ENCODE data around the gene BCAS3. TPM values are rescaled to one million over a fixed set of nuclear protein-coding genes. Genes with fewer than 3 reads are reported as not detected.

The BCAS3 gene
- total RNA-seq, 2 experiments from 2014 or later = 5.1 to 6.9 TPM

DNA sequence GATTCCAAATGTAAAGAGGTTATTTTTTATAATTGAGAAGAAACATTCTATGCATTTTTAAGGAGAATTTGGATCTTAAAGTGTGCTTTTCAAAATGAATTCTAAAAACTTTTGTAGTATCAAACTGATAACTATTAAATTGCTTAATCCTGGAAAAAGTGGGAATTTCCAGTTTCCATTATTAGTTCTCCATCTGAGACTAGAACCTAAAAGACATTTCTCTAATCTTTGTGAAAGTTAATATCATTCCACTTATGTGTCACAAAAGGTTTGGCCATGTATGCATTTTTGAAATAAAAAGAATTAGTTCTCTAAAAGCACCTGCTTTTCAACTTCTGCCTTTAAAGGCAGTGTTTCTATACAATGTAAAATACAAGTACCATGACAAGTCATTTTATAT, 155.0 kb downstream of the BCAS3 start:
- intact Hi-C loops (cut with micrococcal nuclease) = no loop called here
- no peak for ATAC-seq

GRCh38 chr17:60840456-60840855, 162.8 kb downstream of the BCAS3 start:
- Mint-ChIP-seq H3K4me3 (no peak overlapping the region), H3K4me1 (ENCODE audit: low read depth) (no peaks in the 10 kb centered on the region), H3K9me3 (no peaks in the 10 kb centered on the region), H3K27ac (no peak overlapping the region), H3K27me3 (no peaks in the 10 kb centered on the region), H3K36me3 (ENCODE audit: low read depth) (no peaks in the 10 kb centered on the region)
- no peak for TF ChIP-seq CTCF (IDR thresholded peaks at IDR 0.05)
- ATAC-seq (no peak), DNase-seq (no peak)
- ChIA-PET CTCF (interaction anchor here (0.8 kb wide), 1 partner anchor 135 kb away, joined by 3 read pairs; no protein-coding TSS in a partner anchor), POLR2A (interaction anchor here (0.7 kb wide), 1 partner anchor 1906 kb away, joined by 3 read pairs; no protein-coding TSS in a partner anchor)
- intact Hi-C loops (cut with micrococcal nuclease) = no loop called here

More for the DNA sequence above, 155.0 kb downstream of the BCAS3 start:
- ChIA-PET POLR2A (no interaction called here), CTCF (no interaction called here)
- DNase-seq = no peak
- Mint-ChIP-seq H3K36me3 (ENCODE audit: low read depth) (no peaks in the 10 kb centered on the region), H3K4me3 (no peak overlapping the region), H3K4me1 (ENCODE audit: low read depth) (peaks cover 9% of the 10 kb centered on the region), H3K9me3 (no peaks in the 10 kb centered on the region), H3K27me3 (no peaks in the 10 kb centered on the region), H3K27ac (no peak overlapping the region)
- no peak for TF ChIP-seq CTCF (IDR thresholded peaks at IDR 0.05)

DNA sequence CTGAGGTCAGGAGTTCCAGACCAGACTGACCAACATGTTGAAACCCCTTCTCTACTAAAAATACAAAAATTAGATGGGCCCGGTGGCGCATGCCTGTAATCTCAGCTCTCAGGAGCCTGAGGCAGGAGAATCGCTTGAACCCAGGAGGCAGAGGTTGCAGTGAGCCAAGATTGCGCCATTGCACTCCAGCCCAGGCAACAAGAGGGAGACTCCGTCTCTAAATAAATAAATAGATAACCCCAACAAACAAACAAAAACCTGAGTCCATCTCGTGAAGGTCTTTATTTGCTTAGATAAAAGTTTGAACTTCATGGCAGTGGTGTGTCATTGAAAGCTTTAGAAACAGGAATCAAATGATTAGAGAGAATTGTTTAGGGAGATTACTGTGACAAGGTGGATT, 167.4 kb downstream of the BCAS3 start:
- Mint-ChIP-seq H3K27me3 (no peaks in the 10 kb centered on the region), H3K4me1 (ENCODE audit: low read depth) (no peaks in the 10 kb centered on the region), H3K36me3 (ENCODE audit: low read depth) (no peaks in the 10 kb centered on the region), H3K27ac (no peak overlapping the region), H3K9me3 (no peaks in the 10 kb centered on the region), H3K4me3 (no peak overlapping the region)
- no peak for DNase-seq
- TF ChIP-seq CTCF (IDR thresholded peaks at IDR 0.05) = no peak
- ChIA-PET CTCF (no interaction called here), POLR2A (no interaction called here)
- ATAC-seq = no peak
- intact Hi-C loops (cut with micrococcal nuclease) = no loop called here

GRCh38 chr17:60846175-60846574, 168.5 kb downstream of the BCAS3 start:
- Mint-ChIP-seq H3K9me3 (no peaks in the 10 kb centered on the region), H3K4me3 (no peak overlapping the region), H3K27ac (no peak overlapping the region), H3K36me3 (ENCODE audit: low read depth) (no peaks in the 10 kb centered on the region), H3K27me3 (no peaks in the 10 kb centered on the region), H3K4me1 (ENCODE audit: low read depth) (no peaks in the 10 kb centered on the region)
- POLR2A ChIA-PET = no interaction called here
- CTCF ChIA-PET = no interaction called here
- TF ChIP-seq CTCF (IDR thresholded peaks at IDR 0.05) = no peak
- DNase-seq (no peak), ATAC-seq (no peak)
- intact Hi-C loops (cut with micrococcal nuclease) = no loop called here

GRCh38 chr17:60851181-60851580, 173.5 kb downstream of the BCAS3 start:
- no peak overlapping the region for H3K27ac Mint-ChIP-seq
- ATAC-seq (no peak), DNase-seq (no peak)
- no peak overlapping the region for H3K4me3 Mint-ChIP-seq
- H3K9me3 Mint-ChIP-seq = peaks cover 2% of the 10 kb centered on the region
- H3K27me3 Mint-ChIP-seq = no peaks in the 10 kb centered on the region
- intact Hi-C loops (cut with micrococcal nuclease) = no loop called here
- TF ChIP-seq CTCF (IDR thresholded peaks at IDR 0.05) = no peak
- H3K36me3 Mint-ChIP-seq (ENCODE audit: low read depth) = peaks cover 6% of the 10 kb centered on the region
- H3K4me1 Mint-ChIP-seq (ENCODE audit: low read depth) = no peaks in the 10 kb centered on the region
- CTCF ChIA-PET = no interaction called here
- POLR2A ChIA-PET = no interaction called here

Measured in activated CD8-positive, alpha-beta T cell treated with anti-CD3 and anti-CD28 coated beads for 36 hours (primary cell).